GM19193 (cell line): ENCODE results near the gene SALL2.

Experiments
- POLR2A ChIP-seq: IDR thresholded peaks from 4 replicates; pipeline ENCODE4 v1.6.1; 2011; ENCODE audit not compliant: insufficient read depth, insufficient read length; ENCODE audit errors: extremely low read depth

SALL2 gene

GRCh38 chr14:21535545-21536417, 9.6 kb upstream of the SALL2 start:
- TF ChIP-seq POLR2A: no peak

- TF ChIP-seq POLR2A: no peak
Measured at GRCh38 chr14:21534576-21534975, 8.4 kb upstream of the SALL2 start.

GRCh38 chr14:21533294-21533693, 7.1 kb upstream of the SALL2 start:
- TF ChIP-seq POLR2A: no peak

- TF ChIP-seq POLR2A: no peak
Measured at GRCh38 chr14:21529515-21529914, 3.4 kb upstream of the SALL2 start.

- TF ChIP-seq POLR2A: no peak
Measured at GRCh38 chr14:21528381-21529348, 2.5 kb upstream of the SALL2 start.

GRCh38 chr14:21527318-21527679, 1.2 kb upstream of the SALL2 start:
- no peak for TF ChIP-seq POLR2A

- no peak for TF ChIP-seq POLR2A
Measured at GRCh38 chr14:21526672-21527317, 649 bp upstream of the SALL2 start.

- no peak for TF ChIP-seq POLR2A
Measured at GRCh38 chr14:21525571-21525961, 580 bp downstream of the SALL2 start.

GRCh38 chr14:21524575-21525490, 1.3 kb downstream of the SALL2 start:
- no peak for TF ChIP-seq POLR2A

- TF ChIP-seq POLR2A: no peak
Measured at GRCh38 chr14:21523203-21523602, 2.9 kb downstream of the SALL2 start.

- TF ChIP-seq POLR2A: no peak
Measured at GRCh38 chr14:21521501-21521900, 4.6 kb downstream of the SALL2 start.

- TF ChIP-seq POLR2A: no peak
Measured at GRCh38 chr14:21520767-21521166, 5.4 kb downstream of the SALL2 start.

- TF ChIP-seq POLR2A: no peak
Measured at GRCh38 chr14:21518725-21519124, 7.4 kb downstream of the SALL2 start.

- no peak for TF ChIP-seq POLR2A
Measured at GRCh38 chr14:21514341-21514740, 11.8 kb downstream of the SALL2 start.
